HEK293 (cell line): ENCODE results near the gene TSPAN10.

Source experiments
- GFI1B ChIP-seq: fragments of 450-650 bp; formaldehyde crosslinking; IDR thresholded peaks from 2 replicates; pipeline ENCODE4 v1.5.1; 2016; ENCODE audit warnings: missing biosample characterization, missing genetic modification characterization
- GLIS1 ChIP-seq: fragments of 450-650 bp; formaldehyde crosslinking; IDR thresholded peaks from 2 replicates; pipeline ENCODE4 v1.5.1; 2016; ENCODE audit warnings: missing biosample characterization, missing genetic modification characterization
- SETDB1 ChIP-seq: IDR thresholded peaks from one replicate; pipeline ENCODE4 v1.6.1; 2017; ENCODE audit warnings: mild to moderate bottlenecking, low read length, moderate library complexity, mixed read lengths; ENCODE audit not compliant: insufficient read length
- ZBTB20 ChIP-seq: fragments of 450-650 bp; formaldehyde crosslinking; IDR thresholded peaks from 2 replicates; pipeline ENCODE4 v1.5.1; 2016; ENCODE audit warnings: missing biosample characterization, missing genetic modification characterization
- ZFHX2 ChIP-seq: fragments of 450-650 bp; formaldehyde crosslinking; conservative IDR thresholded peaks from 2 replicates; pipeline ENCODE4 v1.5.1; 2016; ENCODE audit warnings: missing biosample characterization, missing genetic modification characterization
- ZFP3 ChIP-seq: fragments of 450-650 bp; formaldehyde crosslinking; IDR thresholded peaks from 2 replicates; pipeline ENCODE4 v1.5.1; 2016; ENCODE audit warnings: low read depth, missing biosample characterization, missing genetic modification characterization
- ZIC2 ChIP-seq: fragments of 450-650 bp; formaldehyde crosslinking; IDR thresholded peaks from 2 replicates; pipeline ENCODE4 v1.5.1; 2016; ENCODE audit warnings: missing biosample characterization, missing genetic modification characterization
- ZNF324 ChIP-seq: fragments of 450-650 bp; formaldehyde crosslinking; IDR thresholded peaks from 2 replicates; pipeline ENCODE4 v1.5.1; 2016; ENCODE audit warnings: missing biosample characterization, missing genetic modification characterization
- ZNF335 ChIP-seq: fragments of 450-650 bp; formaldehyde crosslinking; conservative IDR thresholded peaks from 2 replicates; pipeline ENCODE4 v1.5.1; 2016; ENCODE audit warnings: missing biosample characterization, missing genetic modification characterization
- ZNF366 ChIP-seq: fragments of 450-650 bp; formaldehyde crosslinking; conservative IDR thresholded peaks from 2 replicates; pipeline ENCODE4 v1.5.1; 2016; ENCODE audit warnings: missing biosample characterization, missing genetic modification characterization
- ZNF391 ChIP-seq: fragments of 450-650 bp; formaldehyde crosslinking; IDR thresholded peaks from 2 replicates; pipeline ENCODE4 v1.5.1; 2016; ENCODE audit warnings: low read depth, missing biosample characterization, missing genetic modification characterization, borderline replicate concordance
- ZNF530 ChIP-seq: fragments of 450-650 bp; formaldehyde crosslinking; IDR thresholded peaks from 2 replicates; pipeline ENCODE4 v1.5.1; 2016; ENCODE audit warnings: low read depth, missing biosample characterization, missing genetic modification characterization
- ZNF585B ChIP-seq: fragments of 450-650 bp; formaldehyde crosslinking; IDR thresholded peaks from 2 replicates; pipeline ENCODE4 v1.5.1; 2016; ENCODE audit warnings: missing biosample characterization, missing genetic modification characterization
- ZNF785 ChIP-seq: fragments of 450-650 bp; formaldehyde crosslinking; IDR thresholded peaks from 2 replicates; pipeline ENCODE4 v1.5.1; 2016; ENCODE audit warnings: missing biosample characterization, missing genetic modification characterization
- ZNF837 ChIP-seq: fragments of 450-650 bp; formaldehyde crosslinking; IDR thresholded peaks from 2 replicates; pipeline ENCODE4 v1.5.1; 2016; ENCODE audit warnings: missing biosample characterization, missing genetic modification characterization
- ZNF843 ChIP-seq: fragments of 450-650 bp; formaldehyde crosslinking; IDR thresholded peaks from 2 replicates; pipeline ENCODE4 v1.5.1; 2016; ENCODE audit warnings: missing biosample characterization, missing genetic modification characterization
- TF ChIP-seq, protein P1 (sequence below): fragments of 450-650 bp; formaldehyde crosslinking; IDR thresholded peaks from 2 replicates; pipeline ENCODE4 v1.5.1; 2016; ENCODE audit warnings: missing biosample characterization, missing genetic modification characterization
- TF ChIP-seq, protein P2 (sequence below): fragments of 450-650 bp; formaldehyde crosslinking; IDR thresholded peaks from 2 replicates; pipeline ENCODE4 v1.5.1; 2016; ENCODE audit warnings: missing biosample characterization, missing genetic modification characterization
- TF ChIP-seq, protein P3 (sequence below): fragments of 450-650 bp; formaldehyde crosslinking; IDR thresholded peaks from 2 replicates; pipeline ENCODE4 v1.5.1; 2017; ENCODE audit warnings: missing biosample characterization, missing genetic modification characterization
- TF ChIP-seq, protein P4 (sequence below): fragments of 450-650 bp; formaldehyde crosslinking; IDR thresholded peaks from 2 replicates; pipeline ENCODE4 v1.5.1; 2017; ENCODE audit warnings: missing biosample characterization, missing genetic modification characterization
- TF ChIP-seq, protein P5 (sequence below): fragments of 450-650 bp; formaldehyde crosslinking; IDR thresholded peaks from 2 replicates; pipeline ENCODE4 v1.5.1; 2017; ENCODE audit warnings: missing biosample characterization, missing genetic modification characterization
- TF ChIP-seq, protein P6 (sequence below): fragments of 450-650 bp; formaldehyde crosslinking; IDR thresholded peaks from 2 replicates; pipeline ENCODE4 v1.5.1; 2016; ENCODE audit warnings: missing biosample characterization, missing genetic modification characterization, low read depth
- TF ChIP-seq, protein P7 (sequence below): fragments of 450-650 bp; formaldehyde crosslinking; conservative IDR thresholded peaks from 2 replicates; pipeline ENCODE4 v1.5.1; 2016; ENCODE audit warnings: low read depth, missing biosample characterization, missing genetic modification characterization
- TF ChIP-seq, protein P8 (sequence below): fragments of 450-650 bp; formaldehyde crosslinking; IDR thresholded peaks from 2 replicates; pipeline ENCODE4 v1.5.1; 2016; ENCODE audit warnings: missing biosample characterization, missing genetic modification characterization

Gene TSPAN10

DNA sequence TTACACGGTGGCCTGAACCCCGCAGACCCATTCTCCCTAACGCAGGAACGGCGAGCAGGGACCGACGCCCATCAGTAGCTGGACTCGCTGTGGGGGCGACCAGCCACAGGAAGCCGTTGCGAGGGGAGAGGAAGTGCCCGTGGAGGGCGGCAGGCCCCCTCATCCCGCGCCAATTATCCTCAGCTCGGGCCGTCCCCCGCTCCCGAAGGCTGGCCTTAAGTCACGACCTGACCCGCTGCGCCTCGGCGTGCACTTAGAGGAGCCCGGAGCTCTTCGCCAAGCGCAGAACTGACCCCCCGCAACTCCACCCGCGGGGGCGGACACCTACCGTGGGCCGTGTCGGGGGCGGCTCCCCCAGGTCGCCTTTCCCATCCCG, 46.2 kb downstream of the TSPAN10 start (continued):
- TF ChIP-seq, protein P1, sequence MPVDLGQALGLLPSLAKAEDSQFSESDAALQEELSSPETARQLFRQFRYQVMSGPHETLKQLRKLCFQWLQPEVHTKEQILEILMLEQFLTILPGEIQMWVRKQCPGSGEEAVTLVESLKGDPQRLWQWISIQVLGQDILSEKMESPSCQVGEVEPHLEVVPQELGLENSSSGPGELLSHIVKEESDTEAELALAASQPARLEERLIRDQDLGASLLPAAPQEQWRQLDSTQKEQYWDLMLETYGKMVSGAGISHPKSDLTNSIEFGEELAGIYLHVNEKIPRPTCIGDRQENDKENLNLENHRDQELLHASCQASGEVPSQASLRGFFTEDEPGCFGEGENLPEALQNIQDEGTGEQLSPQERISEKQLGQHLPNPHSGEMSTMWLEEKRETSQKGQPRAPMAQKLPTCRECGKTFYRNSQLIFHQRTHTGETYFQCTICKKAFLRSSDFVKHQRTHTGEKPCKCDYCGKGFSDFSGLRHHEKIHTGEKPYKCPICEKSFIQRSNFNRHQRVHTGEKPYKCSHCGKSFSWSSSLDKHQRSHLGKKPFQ (tag by site-specific recombination) = no peak
- TF ChIP-seq, protein P2, sequence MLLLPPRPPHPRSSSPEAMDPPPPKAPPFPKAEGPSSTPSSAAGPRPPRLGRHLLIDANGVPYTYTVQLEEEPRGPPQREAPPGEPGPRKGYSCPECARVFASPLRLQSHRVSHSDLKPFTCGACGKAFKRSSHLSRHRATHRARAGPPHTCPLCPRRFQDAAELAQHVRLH (tag by site-specific recombination) = 0 out of 2 replicates have a peak, but pooled peaks have one; percentile 31
- TF ChIP-seq, protein P3, sequence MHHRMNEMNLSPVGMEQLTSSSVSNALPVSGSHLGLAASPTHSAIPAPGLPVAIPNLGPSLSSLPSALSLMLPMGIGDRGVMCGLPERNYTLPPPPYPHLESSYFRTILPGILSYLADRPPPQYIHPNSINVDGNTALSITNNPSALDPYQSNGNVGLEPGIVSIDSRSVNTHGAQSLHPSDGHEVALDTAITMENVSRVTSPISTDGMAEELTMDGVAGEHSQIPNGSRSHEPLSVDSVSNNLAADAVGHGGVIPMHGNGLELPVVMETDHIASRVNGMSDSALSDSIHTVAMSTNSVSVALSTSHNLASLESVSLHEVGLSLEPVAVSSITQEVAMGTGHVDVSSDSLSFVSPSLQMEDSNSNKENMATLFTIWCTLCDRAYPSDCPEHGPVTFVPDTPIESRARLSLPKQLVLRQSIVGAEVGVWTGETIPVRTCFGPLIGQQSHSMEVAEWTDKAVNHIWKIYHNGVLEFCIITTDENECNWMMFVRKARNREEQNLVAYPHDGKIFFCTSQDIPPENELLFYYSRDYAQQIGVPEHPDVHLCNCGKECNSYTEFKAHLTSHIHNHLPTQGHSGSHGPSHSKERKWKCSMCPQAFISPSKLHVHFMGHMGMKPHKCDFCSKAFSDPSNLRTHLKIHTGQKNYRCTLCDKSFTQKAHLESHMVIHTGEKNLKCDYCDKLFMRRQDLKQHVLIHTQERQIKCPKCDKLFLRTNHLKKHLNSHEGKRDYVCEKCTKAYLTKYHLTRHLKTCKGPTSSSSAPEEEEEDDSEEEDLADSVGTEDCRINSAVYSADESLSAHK (tag by site-specific recombination) = peak; percentile 43; the same call in 1 of the 2 replicates
- peak; percentile 93 for TF ChIP-seq ZFHX2 (tag by site-specific recombination)
- 0 out of 2 replicates have a peak, but pooled peaks have one; percentile 28 for TF ChIP-seq ZNF391
- no peak for TF ChIP-seq ZNF530 (tag by site-specific recombination)
- TF ChIP-seq, protein P4, sequence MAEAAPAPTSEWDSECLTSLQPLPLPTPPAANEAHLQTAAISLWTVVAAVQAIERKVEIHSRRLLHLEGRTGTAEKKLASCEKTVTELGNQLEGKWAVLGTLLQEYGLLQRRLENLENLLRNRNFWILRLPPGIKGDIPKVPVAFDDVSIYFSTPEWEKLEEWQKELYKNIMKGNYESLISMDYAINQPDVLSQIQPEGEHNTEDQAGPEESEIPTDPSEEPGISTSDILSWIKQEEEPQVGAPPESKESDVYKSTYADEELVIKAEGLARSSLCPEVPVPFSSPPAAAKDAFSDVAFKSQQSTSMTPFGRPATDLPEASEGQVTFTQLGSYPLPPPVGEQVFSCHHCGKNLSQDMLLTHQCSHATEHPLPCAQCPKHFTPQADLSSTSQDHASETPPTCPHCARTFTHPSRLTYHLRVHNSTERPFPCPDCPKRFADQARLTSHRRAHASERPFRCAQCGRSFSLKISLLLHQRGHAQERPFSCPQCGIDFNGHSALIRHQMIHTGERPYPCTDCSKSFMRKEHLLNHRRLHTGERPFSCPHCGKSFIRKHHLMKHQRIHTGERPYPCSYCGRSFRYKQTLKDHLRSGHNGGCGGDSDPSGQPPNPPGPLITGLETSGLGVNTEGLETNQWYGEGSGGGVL = peak; percentile 28; the same call in 1 of the 2 replicates
- TF ChIP-seq, protein P5, sequence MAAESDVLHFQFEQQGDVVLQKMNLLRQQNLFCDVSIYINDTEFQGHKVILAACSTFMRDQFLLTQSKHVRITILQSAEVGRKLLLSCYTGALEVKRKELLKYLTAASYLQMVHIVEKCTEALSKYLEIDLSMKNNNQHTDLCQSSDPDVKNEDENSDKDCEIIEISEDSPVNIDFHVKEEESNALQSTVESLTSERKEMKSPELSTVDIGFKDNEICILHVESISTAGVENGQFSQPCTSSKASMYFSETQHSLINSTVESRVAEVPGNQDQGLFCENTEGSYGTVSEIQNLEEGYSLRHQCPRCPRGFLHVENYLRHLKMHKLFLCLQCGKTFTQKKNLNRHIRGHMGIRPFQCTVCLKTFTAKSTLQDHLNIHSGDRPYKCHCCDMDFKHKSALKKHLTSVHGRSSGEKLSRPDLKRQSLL (tag by site-specific recombination) = no peak
- no peak for TF ChIP-seq ZNF366 (tag by site-specific recombination)
- TF ChIP-seq ZBTB20 (tag by site-specific recombination) = no peak
- TF ChIP-seq ZNF837 (tag by site-specific recombination) = 0 out of 2 replicates have a peak, but pooled peaks have one; percentile 60
- no peak for TF ChIP-seq SETDB1
- 0 out of 2 replicates have a peak, but pooled peaks have one; percentile 20 for TF ChIP-seq ZNF324 (tag by site-specific recombination)
- peak; percentile 94 for TF ChIP-seq ZIC2 (tag by site-specific recombination)
- TF ChIP-seq ZNF785 (tag by site-specific recombination) = 0 out of 2 replicates have a peak, but pooled peaks have one; percentile 43
- TF ChIP-seq, protein P6, sequence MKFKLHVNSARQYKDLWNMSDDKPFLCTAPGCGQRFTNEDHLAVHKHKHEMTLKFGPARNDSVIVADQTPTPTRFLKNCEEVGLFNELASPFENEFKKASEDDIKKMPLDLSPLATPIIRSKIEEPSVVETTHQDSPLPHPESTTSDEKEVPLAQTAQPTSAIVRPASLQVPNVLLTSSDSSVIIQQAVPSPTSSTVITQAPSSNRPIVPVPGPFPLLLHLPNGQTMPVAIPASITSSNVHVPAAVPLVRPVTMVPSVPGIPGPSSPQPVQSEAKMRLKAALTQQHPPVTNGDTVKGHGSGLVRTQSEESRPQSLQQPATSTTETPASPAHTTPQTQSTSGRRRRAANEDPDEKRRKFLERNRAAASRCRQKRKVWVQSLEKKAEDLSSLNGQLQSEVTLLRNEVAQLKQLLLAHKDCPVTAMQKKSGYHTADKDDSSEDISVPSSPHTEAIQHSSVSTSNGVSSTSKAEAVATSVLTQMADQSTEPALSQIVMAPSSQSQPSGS (tag by site-specific recombination) = no peak
- peak; percentile 91 for TF ChIP-seq GLIS1 (tag by site-specific recombination)
- no peak for TF ChIP-seq ZNF585B
- TF ChIP-seq, protein P7, sequence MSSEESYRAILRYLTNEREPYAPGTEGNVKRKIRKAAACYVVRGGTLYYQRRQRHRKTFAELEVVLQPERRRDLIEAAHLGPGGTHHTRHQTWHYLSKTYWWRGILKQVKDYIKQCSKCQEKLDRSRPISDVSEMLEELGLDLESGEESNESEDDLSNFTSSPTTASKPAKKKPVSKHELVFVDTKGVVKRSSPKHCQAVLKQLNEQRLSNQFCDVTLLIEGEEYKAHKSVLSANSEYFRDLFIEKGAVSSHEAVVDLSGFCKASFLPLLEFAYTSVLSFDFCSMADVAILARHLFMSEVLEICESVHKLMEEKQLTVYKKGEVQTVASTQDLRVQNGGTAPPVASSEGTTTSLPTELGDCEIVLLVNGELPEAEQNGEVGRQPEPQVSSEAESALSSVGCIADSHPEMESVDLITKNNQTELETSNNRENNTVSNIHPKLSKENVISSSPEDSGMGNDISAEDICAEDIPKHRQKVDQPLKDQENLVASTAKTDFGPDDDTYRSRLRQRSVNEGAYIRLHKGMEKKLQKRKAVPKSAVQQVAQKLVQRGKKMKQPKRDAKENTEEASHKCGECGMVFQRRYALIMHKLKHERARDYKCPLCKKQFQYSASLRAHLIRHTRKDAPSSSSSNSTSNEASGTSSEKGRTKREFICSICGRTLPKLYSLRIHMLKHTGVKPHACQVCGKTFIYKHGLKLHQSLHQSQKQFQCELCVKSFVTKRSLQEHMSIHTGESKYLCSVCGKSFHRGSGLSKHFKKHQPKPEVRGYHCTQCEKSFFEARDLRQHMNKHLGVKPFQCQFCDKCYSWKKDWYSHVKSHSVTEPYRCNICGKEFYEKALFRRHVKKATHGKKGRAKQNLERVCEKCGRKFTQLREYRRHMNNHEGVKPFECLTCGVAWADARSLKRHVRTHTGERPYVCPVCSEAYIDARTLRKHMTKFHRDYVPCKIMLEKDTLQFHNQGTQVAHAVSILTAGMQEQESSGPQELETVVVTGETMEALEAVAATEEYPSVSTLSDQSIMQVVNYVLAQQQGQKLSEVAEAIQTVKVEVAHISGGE = peak; percentile 55; the same call in 1 of the 2 replicates
- TF ChIP-seq, protein P8, sequence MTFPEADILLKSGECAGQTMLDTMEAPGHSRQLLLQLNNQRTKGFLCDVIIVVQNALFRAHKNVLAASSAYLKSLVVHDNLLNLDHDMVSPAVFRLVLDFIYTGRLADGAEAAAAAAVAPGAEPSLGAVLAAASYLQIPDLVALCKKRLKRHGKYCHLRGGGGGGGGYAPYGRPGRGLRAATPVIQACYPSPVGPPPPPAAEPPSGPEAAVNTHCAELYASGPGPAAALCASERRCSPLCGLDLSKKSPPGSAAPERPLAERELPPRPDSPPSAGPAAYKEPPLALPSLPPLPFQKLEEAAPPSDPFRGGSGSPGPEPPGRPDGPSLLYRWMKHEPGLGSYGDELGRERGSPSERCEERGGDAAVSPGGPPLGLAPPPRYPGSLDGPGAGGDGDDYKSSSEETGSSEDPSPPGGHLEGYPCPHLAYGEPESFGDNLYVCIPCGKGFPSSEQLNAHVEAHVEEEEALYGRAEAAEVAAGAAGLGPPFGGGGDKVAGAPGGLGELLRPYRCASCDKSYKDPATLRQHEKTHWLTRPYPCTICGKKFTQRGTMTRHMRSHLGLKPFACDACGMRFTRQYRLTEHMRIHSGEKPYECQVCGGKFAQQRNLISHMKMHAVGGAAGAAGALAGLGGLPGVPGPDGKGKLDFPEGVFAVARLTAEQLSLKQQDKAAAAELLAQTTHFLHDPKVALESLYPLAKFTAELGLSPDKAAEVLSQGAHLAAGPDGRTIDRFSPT (tag by site-specific recombination) = peak; percentile 51; the same call in 1 of the 2 replicates
- TF ChIP-seq ZFP3 (tag by site-specific recombination) = no peak
- peak; percentile 85; the same call in 1 of the 2 replicates for TF ChIP-seq ZNF335 (tag by site-specific recombination)
- no peak for TF ChIP-seq GFI1B
- TF ChIP-seq ZNF843 = no peak
